ENCODE measurements around the gene ATAD3B.
"Not testable (repeated sequence)": the region's sequence is repeated elsewhere in the genome, so short reads cannot be mapped to it uniquely, and the experiment has no call there.

DNA sequence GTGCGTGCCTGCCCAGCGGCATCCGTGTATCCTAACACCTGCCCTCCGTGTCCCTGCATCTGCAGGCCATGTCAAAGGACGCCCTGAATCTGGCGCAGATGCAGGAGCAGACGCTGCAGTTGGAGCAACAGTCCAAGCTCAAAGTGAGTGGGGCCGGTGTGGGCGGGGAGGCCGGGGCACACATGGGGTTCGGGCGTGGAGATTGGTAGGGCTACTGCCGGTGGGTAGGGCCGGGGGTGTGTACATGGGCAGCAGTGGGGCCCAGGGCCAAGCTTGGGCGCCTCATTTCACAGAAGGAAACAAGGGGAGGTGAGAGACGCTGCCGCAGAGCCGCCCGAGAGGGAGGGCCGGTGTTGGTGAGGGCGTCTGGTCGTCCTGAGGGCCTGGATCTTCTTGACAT is 20.9 kb upstream of the ATAD3B start:
- TF ChIP-seq, protein P1, sequence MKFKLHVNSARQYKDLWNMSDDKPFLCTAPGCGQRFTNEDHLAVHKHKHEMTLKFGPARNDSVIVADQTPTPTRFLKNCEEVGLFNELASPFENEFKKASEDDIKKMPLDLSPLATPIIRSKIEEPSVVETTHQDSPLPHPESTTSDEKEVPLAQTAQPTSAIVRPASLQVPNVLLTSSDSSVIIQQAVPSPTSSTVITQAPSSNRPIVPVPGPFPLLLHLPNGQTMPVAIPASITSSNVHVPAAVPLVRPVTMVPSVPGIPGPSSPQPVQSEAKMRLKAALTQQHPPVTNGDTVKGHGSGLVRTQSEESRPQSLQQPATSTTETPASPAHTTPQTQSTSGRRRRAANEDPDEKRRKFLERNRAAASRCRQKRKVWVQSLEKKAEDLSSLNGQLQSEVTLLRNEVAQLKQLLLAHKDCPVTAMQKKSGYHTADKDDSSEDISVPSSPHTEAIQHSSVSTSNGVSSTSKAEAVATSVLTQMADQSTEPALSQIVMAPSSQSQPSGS (CRISPR knock-in tag; IDR thresholded peaks at IDR 0.05; ENCODE audit: borderline replicate concordance, low read depth), result not testable (repeated sequence)
- TF ChIP-seq CTCF (IDR thresholded peaks at IDR 0.05); CREM (CRISPR knock-in tag; IDR thresholded peaks at IDR 0.05); EMX1 (CRISPR knock-in tag; IDR thresholded peaks at IDR 0.05); MYBL2 (CRISPR knock-in tag; IDR thresholded peaks at IDR 0.05); SP1 (CRISPR knock-in tag; conservative IDR thresholded peaks at IDR 0.05); TP53 (CRISPR knock-in tag; IDR thresholded peaks at IDR 0.05); ZNF138 (CRISPR knock-in tag; conservative IDR thresholded peaks at IDR 0.05); IRF2 (CRISPR knock-in tag; IDR thresholded peaks at IDR 0.05; ENCODE audit: borderline replicate concordance, low read depth); CREB1 (CRISPR knock-in tag; IDR thresholded peaks at IDR 0.05): not testable (repeated sequence)
- TF ChIP-seq, protein P2, sequence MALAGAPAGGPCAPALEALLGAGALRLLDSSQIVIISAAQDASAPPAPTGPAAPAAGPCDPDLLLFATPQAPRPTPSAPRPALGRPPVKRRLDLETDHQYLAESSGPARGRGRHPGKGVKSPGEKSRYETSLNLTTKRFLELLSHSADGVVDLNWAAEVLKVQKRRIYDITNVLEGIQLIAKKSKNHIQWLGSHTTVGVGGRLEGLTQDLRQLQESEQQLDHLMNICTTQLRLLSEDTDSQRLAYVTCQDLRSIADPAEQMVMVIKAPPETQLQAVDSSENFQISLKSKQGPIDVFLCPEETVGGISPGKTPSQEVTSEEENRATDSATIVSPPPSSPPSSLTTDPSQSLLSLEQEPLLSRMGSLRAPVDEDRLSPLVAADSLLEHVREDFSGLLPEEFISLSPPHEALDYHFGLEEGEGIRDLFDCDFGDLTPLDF (CRISPR knock-in tag; IDR thresholded peaks at IDR 0.05), result not testable (repeated sequence)

All from WTC11 (cell line).